Esophagus mucosa (tissue), 1 donor: ENCODE data around the gene MUSK. TPM values are rescaled to one million over a fixed set of nuclear protein-coding genes. Genes with fewer than 3 reads are reported as not detected.

ENCODE experiments used
- ATAC-seq: fragments of 200-7000 bp; cut with Tn5 transposase; one replicate; pipeline ENCODE4 v1.9.1; 2020
- total RNA-seq: library from RNA; stranded (reverse); gene quantifications from one replicate; pipeline ENCODE4 v1.2.4, GENCODE V29; 2023
- donor health status: DM: yes; HTN: yes; CAD: no.

MUSK gene
- total RNA-seq, 1 donor from 2014 or later, result 0.48 TPM

DNA sequence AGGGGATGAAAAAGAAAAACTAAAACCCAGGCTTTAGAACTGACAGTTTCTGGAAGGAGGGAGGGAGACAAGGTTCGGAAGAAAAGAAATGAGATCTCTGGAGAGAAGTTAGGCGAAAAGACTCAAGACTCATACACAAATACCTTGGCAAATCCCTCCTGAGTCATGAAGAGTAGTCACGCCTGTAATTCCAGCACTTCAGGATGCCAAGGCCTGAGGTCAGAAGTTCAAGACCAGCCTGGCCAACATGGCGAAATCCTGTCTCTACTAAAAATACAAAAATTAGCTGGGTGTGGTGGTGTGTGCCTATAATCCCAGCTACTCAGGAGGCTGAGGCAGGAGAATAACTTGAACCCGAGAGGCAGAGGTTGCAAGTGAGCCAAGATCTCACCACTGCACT, 27.3 kb downstream of the MUSK start:
- ATAC-seq, result peak; percentile 94

GRCh38 chr9:110700953-110701352, 32.4 kb downstream of the MUSK start:
- ATAC-seq, result no peak

- ATAC-seq, result no peak
Observed at GRCh38 chr9:110703669-110704068, 35.1 kb downstream of the MUSK start.

- ATAC-seq, result no peak
Observed at GRCh38 chr9:110707419-110707818, 38.8 kb downstream of the MUSK start.

DNA sequence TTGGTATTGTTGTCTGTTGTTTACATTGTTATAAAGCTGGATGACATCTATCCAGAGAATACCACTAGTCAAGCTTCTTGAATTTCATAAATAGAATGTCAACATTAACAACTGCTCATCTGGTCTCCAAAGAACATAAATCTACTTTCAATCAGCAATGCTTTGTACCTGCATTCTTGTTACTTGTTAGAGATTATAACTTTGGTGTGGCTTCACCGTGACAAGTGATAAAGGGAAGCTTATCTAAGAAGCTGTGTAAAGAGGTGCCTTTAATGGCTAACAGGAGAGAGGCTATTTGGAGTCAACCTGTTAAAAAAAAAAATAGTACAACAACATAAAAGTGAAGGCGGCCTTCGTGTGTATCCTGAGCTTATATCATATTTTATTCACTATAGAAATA, 41.8 kb downstream of the MUSK start:
- ATAC-seq, result no peak

- ATAC-seq, result no peak
Observed at GRCh38 chr9:110712955-110713354, 44.4 kb downstream of the MUSK start.

DNA sequence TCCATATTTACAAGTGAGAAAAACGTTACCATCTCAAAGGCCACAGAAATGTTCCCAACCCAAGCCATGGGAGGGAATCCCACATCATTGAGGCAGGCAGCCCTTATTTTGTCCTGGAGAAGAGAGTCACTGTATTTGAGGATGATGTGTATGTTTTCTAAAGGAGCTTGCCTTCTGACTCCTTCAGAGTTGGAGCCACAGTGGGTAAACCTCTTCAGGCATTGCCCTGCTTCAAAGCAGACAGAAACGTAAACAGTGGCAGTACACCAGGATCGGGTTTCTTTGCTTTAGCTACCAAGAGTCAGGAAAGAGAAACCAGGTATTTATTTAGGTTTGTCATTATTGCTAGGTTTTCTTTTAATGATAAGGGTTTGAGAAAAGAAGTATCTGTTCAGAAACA, 45.7 kb downstream of the MUSK start:
- no peak for ATAC-seq

DNA sequence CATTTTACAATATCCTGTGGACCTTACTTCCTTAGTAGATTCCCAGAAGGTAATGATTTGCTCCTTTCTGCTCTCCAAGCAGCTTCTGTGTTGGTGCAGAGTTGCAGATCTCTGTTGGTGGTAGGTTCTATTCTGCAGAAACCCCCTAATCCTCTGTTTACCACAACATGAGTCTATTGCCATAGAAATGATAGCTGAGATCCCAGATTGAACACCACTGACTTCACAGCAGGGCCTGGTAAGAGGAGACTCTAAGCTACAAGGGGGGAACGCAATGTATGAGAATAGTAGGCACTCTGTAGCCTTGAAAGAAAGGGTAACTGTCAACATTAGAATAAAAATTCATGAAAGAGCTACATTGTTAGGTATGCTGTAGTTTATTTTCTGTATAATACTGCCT, 59.5 kb downstream of the MUSK start:
- ATAC-seq, result no peak

- ATAC-seq, result no peak
Observed at GRCh38 chr9:110729641-110730040, 61.0 kb downstream of the MUSK start.

DNA sequence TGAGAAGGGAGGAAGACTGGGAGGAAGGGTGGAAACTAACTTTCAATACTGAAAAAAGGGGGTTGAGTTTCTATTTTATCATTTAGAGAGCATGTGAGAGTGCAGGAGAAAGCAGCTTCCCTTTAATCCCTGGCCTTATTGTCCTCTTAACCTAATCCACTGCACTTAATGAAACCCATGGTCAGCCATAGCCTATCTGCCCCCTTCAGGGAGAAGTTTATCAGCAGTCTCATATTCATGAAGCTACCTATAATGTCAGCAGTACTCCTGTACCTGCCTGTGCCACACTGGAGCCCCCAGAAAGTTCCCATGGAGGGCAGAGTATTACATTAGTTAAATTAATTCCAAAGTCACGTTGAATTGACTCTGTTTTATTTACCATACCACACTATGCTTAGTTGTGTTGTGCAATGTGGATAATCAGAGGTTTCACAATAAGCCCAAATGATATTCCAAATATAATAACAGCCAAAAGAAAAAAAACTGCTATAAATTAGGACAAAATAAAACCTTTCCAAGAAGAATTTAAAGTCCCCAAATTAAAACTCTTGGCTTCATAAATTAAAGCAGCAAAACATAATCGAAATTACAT, 62.9 kb downstream of the MUSK start:
- ATAC-seq, result no peak

DNA sequence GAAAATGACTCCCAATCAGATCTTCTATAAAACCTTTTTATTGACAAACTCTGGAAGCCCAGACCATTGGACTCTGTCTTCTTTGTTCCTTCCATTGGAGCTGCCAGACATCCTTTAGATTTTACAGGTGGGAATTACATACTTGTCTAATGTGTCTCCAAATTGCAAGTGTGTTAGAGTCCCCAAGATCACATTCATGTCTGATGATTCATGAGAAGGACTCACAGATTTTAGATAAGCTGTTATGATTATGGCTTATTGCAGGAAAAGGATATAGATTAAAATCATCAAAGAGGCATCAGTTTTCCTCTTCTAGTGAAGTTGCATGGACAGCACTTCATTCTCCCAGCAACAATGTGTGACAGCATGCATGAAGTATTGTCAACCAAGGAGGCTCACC, 70.4 kb downstream of the MUSK start:
- no peak for ATAC-seq

DNA sequence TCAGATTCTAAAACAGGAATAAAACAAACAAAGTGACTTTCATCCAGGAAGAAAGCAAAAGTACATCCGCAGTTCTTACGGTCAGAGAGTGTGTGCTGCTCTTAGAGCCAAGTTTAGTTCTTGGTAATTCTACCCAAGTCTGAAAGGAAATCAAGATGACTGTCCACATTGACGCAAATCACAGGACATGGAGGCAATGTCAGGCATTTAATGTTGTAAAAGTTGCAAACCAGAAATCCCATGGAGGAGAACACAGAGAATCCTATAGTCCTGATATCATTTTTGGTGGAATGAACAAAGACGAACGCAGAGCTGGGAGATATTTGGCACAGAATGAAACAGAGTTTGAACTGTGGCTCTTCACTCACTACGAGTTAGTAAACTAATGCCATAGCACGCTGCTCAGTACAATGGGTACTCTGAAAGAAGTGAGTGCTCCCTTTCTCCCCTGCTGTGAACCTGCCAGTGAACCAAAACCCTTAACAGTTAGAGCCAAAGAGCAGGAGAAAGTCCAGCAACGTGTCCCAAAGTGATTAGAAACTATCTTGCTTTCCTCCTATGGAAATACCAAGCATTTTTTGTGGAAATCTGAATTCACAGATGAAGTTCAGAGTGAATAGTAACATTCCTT, 74.3 kb downstream of the MUSK start:
- no peak for ATAC-seq

DNA sequence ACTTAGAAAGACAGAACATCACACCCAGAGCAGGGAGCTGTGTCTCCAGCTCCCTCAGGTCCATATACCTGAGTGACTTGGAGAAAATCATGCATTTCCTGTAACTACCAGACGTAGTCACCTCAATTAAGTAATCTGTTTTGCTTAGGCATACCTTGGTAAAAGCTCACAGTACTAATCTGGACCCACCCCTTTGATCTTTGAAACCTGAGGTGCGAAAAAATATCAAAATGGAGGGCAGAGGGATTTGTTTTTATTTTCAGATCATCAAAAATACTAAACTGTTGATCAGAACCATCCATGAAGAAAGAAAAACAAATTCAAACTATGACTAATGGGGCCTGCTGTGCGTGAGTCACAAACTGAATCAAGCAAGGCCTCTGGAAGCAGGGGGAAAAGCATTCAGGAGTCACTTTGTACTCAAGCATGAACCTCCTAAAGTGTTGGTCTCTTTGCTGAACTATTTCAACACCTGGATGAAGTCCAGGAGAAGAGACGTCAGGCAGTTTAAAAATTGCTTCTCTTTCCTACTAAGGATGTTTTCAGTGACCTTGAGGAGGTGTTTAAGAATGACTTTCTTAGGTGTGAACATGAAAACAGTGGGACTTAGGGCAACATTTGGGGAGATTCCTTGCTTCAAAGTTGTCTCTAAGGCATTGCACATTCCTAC, 76.3 kb downstream of the MUSK start:
- ATAC-seq, result peak; percentile 85

DNA sequence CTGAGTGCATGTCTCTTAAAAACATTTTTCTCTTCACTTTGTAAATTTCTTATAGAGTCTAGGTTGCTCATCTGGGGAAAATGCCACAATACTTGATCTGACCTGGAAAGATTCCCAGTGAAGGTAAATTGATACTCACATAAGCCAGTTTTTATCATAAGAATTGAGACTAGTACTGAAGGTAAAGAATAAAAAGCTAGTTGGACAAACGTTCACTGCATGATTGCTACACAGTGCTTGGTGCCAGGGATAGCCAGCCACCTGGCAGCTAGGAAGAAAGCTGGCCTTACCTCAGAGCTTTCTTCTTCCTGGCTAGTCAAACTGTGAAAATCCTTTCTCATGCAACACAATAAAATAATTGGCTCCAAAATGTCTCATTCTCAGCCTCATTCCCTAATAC, 77.1 kb downstream of the MUSK start:
- ATAC-seq, result no peak

DNA sequence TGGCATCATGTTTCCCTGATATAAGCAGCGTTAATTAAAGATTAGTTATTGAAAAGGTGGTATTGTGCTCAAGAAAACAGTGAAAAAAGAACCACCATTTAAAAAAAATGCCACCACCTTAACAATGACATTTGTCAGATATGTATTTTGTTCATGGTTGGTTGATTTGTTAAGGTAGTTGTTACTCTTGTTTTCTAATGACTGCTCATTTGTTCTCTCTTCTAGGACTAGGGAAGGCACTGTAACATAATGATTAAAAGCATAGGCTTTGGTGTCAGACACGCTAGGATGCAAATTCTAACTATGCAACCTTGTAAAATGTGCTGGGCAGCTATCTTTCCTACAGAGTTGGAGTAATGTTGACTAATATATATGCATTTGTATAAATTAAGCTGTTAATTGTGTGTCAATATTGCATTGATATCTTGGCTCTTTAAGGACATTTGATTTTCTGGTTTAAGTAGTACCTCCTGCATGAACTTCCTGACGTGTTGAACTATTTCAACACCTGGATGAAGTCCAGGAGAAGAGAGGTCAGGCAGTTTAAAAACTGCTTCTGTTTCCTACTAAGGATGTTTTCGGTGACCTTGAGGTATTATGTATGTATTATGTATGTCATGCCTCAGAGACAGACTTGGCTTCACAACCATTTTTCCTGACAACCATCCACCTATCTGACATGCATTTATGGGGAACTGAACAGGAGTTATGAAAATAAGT, 77.8 kb downstream of the MUSK start:
- ATAC-seq, result peak; percentile 32

DNA sequence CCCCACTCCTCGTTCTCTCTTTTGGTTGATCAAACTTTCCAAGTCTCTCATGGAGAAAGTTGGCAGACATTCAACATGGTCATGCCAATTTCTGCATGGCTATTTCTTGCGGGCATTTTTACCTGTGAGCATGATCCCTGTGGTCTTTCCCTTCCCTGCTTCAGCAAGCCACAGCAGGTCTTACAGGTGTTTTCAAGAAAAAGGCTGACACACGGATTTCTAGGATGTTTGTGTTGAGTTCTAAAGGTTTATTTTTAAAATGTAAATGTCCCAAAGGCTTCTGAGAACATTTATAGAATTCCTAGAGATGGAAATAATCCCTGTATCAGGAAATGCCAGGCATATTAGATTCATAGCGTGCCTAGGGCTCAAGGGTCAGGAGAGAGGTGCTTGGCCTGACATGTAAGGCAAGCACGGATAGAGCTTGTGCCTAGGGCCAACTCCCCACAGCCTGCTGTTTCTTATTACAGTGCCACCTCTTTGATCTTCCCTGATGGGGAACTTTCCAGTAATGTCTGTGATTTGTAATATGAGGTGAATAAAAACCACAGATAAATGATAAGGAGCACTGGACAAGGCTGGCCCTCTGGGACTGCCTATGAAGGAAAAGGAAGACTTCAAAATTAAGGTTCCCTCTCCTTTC, 79.8 kb downstream of the MUSK start:
- ATAC-seq, result peak; percentile 33

GRCh38 chr9:110750272-110750671, 81.7 kb downstream of the MUSK start:
- ATAC-seq, result no peak

DNA sequence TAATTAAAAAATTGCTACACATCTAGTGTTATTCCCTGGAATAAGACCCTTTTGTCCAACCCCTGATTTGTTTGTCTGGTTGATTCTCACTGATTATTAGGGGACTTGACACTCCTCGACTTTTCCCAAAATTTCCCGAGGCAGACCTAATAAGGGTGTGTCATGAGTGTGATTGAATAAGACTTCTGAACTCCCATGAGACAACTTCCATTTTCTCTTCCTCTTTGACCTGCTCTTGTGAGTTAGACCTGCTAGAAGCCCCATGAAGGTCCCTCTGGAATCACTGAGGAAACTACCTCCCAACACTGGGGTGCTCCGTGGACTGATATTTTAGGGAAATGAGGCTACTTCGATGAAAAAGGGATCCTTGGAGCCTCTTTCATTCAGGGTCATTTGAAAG, 83.4 kb downstream of the MUSK start:
- no peak for ATAC-seq

DNA sequence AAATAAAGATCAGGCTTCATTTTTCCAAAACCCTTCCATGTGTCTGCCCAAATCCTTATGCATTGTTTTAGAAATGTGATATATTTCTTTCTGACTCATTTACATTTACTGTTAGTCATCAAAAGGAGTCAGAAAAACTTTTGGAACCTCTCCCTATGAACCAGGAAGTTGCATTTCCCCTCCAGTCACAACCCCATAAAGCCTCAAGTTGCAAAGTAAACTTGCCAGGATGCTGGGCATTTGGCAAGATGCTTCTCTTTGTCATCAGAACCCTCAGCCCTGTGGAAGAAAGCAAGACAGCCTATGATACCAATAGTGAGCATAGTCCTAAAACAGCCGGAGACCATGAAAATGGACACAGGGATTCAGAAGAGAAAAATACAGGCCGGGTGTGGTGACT, 84.2 kb downstream of the MUSK start:
- peak; percentile 92 for ATAC-seq

DNA sequence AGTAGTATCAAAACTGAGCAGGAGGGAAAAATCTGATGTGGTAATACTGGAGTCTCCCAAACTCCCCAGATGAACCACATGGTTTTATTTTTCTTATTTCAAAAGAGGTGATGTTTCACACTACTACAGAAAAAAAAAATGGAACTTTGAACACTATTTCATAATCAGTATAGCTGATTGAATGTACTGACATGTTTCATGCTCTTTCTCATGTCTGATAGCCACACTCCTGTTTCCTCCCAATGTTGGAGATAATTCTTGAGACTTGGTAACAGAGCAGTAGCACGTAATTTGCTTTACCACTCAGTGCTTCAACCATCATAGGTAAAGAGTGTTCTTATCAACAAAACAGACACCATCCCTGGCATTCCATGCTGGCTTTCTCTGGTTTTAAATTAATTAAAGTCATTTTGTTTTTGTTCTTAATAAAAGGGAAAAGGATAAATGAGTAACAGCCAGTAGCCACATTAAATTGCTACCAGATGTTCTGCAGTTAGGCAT, 85.2 kb downstream of the MUSK start:
- ATAC-seq, result no peak

DNA sequence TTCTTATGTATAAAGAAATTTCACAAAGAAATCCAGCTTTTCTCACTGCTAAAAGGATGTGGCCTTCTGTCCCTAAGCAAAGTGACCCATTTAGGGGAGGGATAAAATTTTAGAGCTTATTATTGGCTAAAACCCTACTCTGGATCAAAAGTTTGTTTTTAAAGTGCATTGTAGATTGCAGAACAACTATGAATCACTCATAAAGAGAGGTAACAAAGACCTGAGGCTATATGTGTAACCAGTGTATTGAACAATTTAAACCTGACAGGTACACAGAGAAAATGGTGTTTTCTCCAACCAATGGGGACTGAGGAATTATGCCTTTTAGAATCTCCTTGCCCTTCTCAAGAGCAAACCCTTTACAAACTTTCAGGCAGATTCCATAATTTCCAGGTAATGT, 86.6 kb downstream of the MUSK start:
- peak; percentile 50 for ATAC-seq

- ATAC-seq, result no peak
Observed at GRCh38 chr9:110758201-110758600, 89.6 kb downstream of the MUSK start.

GRCh38 chr9:110762783-110763182, 94.2 kb downstream of the MUSK start:
- no peak for ATAC-seq
